Measurements from ENCODE around the gene DNAJB13.

DNAJB13 gene

GRCh38 chr11:74000307-74001133 lies 49.7 kb downstream of the DNAJB13 start:
- no peak for TF ChIP-seq CTCF (IDR thresholded peaks at IDR 0.05; ENCODE audit: insufficient read depth, missing control alignments)
- FAIRE-seq, result no peak
- DNase-seq (ENCODE audit: insufficient read length, low spot score), result no peak

GRCh38 chr11:74001822-74002286 lies 51.0 kb downstream of the DNAJB13 start:
- no peak for TF ChIP-seq CTCF (IDR thresholded peaks at IDR 0.05; ENCODE audit: insufficient read depth, missing control alignments)
- FAIRE-seq (no peak), DNase-seq (ENCODE audit: insufficient read length, low spot score) (no peak)

- no peak for DNase-seq (ENCODE audit: insufficient read length, low spot score)
- no peak for TF ChIP-seq CTCF (IDR thresholded peaks at IDR 0.05; ENCODE audit: insufficient read depth, missing control alignments)
- FAIRE-seq, result no peak
Observed at GRCh38 chr11:74002832-74003231, 52.0 kb downstream of the DNAJB13 start.

GRCh38 chr11:74004046-74004695 lies 53.3 kb downstream of the DNAJB13 start:
- no peak for TF ChIP-seq CTCF (IDR thresholded peaks at IDR 0.05; ENCODE audit: insufficient read depth, missing control alignments)
- DNase-seq (ENCODE audit: insufficient read length, low spot score), result no peak
- FAIRE-seq, result no peak

GRCh38 chr11:74004759-74005615 lies 54.2 kb downstream of the DNAJB13 start:
- FAIRE-seq (no peak), DNase-seq (ENCODE audit: insufficient read length, low spot score) (no peak)
- TF ChIP-seq CTCF (IDR thresholded peaks at IDR 0.05; ENCODE audit: insufficient read depth, missing control alignments), result no peak

GRCh38 chr11:74005721-74006517 lies 55.1 kb downstream of the DNAJB13 start:
- no peak for TF ChIP-seq CTCF (IDR thresholded peaks at IDR 0.05; ENCODE audit: insufficient read depth, missing control alignments)
- DNase-seq (ENCODE audit: insufficient read length, low spot score) (no peak), FAIRE-seq (no peak)

Data from D721Med (cell line).